HG03571 (cell line): Measurements from ENCODE around the gene GSTA3.
"Not testable (repeated sequence)": the region's sequence is repeated elsewhere in the genome, so short reads cannot be mapped to it uniquely, and the experiment has no call there.

ENCODE experiments used
- ATAC-seq: cut with Tn5 transposase; IDR thresholded peaks from one replicate; pipeline ENCODE4 v1.9.1; 2021; ENCODE audit not compliant: unreplicated experiment

Gene GSTA3

GRCh38 chr6:52909531-52909930 is at the start of gene GSTA3:
Gene GSTA3, minus strand, starts transcription at chr6:52909698. Its CDS starts 3,864 bp downstream, at chr6:52905834.
- ATAC-seq, result no peak

- ATAC-seq, result no peak
Observed at GRCh38 chr6:52958546-52959255, 49.2 kb upstream of the GSTA3 start.

GRCh38 chr6:52955871-52956270 is 46.4 kb upstream of the GSTA3 start:
- no peak for ATAC-seq

GRCh38 chr6:52953911-52954839 is 44.7 kb upstream of the GSTA3 start:
- ATAC-seq, result no peak

GRCh38 chr6:52946306-52946705 is 36.8 kb upstream of the GSTA3 start:
- no peak for ATAC-seq

- ATAC-seq, result not testable (repeated sequence)
Observed at GRCh38 chr6:52942821-52943220, 33.3 kb upstream of the GSTA3 start.

GRCh38 chr6:52942221-52942620 is 32.7 kb upstream of the GSTA3 start:
- ATAC-seq, result no peak

GRCh38 chr6:52937908-52938307 is 28.4 kb upstream of the GSTA3 start:
- no peak for ATAC-seq

- no peak for ATAC-seq
Observed at GRCh38 chr6:52933778-52934177, 24.3 kb upstream of the GSTA3 start.

- no peak for ATAC-seq
Observed at GRCh38 chr6:52931351-52931750, 21.9 kb upstream of the GSTA3 start.

- ATAC-seq, result no peak
Observed at GRCh38 chr6:52929321-52930164, 20.0 kb upstream of the GSTA3 start.

- ATAC-seq, result no peak
Observed at GRCh38 chr6:52927451-52927850, 18.0 kb upstream of the GSTA3 start.

GRCh38 chr6:52925919-52926792 is 16.7 kb upstream of the GSTA3 start:
- ATAC-seq, result no peak

GRCh38 chr6:52925042-52925441 is 15.5 kb upstream of the GSTA3 start:
- no peak for ATAC-seq

GRCh38 chr6:52923689-52924088 is 14.2 kb upstream of the GSTA3 start:
- ATAC-seq, result not testable (repeated sequence)

- ATAC-seq, result no peak
Observed at GRCh38 chr6:52922161-52922560, 12.7 kb upstream of the GSTA3 start.

- no peak for ATAC-seq
Observed at GRCh38 chr6:52921743-52922142, 12.2 kb upstream of the GSTA3 start.

GRCh38 chr6:52919511-52919910 is 10.0 kb upstream of the GSTA3 start:
- not testable (repeated sequence) for ATAC-seq

- ATAC-seq, result not testable (repeated sequence)
Observed at GRCh38 chr6:52918771-52919170, 9.3 kb upstream of the GSTA3 start.

GRCh38 chr6:52918027-52918686 is 8.7 kb upstream of the GSTA3 start:
- ATAC-seq, result not testable (repeated sequence)
